ENCODE data around the gene KLHL40. TPM values are rescaled to one million over a fixed set of nuclear protein-coding genes. Genes with fewer than 3 reads are reported as not detected.

Gene KLHL40
- total RNA-seq, 1 donor from 2014 or later = not detected

DNA sequence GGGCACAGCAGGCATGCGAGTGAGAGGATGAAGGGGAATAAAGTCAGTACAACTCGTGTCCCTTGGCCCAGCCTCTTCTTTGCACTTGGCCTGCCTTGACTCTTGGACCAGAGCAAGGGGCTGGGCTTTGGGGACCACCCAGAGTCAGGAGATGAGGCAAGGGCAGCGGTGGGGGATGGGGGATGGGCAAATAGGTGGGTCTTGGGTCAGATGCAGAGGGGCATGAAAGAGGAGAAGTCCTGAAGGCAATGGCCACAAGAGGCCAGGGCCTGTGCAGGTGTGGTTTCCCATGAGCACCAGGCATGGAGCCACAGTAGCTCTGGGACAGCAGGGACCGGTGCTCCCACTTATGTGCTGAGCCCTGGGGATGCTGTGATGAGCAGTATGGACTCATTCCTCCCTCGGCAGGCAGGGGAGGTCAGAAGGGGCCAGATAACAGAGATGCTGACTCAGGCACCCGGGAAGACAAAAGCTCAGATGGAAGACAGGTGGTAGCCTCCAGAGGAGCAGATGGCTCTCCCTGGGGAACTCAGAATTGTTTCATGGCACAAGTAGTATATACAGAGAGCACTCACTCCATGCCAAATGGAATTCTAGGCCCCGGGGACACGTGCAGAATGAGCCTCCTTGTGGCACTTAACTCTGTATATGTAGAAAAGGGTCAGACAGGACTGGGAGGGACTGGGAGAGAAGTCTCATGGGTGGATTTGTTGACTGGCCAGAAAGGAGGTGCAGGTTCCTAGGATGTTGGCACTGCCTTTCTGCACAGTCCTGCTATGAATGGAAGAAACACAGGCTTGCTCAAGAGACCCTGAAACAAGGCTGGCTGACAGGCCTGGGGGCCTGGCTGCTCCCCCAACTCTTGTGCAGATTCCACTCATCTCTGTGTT lies 17.6 kb upstream of the KLHL40 start:
- no peak for DNase-seq (ENCODE audit: extremely low read depth, low read depth, low spot score)

DNA sequence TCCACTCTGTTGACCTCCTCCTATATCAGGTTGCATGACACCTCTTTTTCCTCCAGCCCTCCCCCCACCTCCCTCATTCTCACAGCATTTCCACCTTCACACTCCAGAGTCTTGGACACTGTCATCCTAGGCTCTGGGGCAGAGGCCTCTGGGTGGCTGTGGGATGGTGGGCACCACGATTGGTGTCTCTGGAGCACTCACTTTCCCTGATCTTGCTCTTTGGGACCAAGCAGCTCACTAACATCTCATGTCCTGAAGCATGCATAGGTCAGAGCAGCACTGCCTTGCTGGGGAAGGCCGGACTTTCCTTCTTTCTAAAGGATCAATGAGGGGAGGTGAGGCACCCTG lies 16.9 kb upstream of the KLHL40 start:
- no peak for DNase-seq (ENCODE audit: extremely low read depth, low read depth, low spot score)

DNA sequence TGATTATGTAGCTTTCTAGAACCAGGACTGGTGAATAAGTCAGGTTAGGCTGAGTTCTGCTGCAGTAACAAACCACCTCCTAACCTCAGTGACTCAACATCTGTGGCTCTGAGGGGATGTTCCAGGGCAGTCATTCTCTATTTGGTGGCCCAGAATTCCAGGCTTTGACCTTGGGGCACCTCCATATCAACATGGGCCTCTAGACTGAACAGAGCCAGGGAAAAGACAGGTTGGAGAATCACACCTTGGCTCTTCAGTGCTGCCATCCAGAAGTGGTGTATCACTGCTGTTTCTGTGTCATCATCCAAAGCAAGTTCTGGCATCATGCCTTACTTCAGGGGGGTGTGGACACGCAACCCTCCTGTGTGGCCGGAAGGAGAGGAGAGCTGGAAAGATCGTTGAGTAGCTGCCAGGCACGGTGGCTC lies 16.5 kb upstream of the KLHL40 start:
- no peak for DNase-seq (ENCODE audit: extremely low read depth, low read depth, low spot score)

DNA sequence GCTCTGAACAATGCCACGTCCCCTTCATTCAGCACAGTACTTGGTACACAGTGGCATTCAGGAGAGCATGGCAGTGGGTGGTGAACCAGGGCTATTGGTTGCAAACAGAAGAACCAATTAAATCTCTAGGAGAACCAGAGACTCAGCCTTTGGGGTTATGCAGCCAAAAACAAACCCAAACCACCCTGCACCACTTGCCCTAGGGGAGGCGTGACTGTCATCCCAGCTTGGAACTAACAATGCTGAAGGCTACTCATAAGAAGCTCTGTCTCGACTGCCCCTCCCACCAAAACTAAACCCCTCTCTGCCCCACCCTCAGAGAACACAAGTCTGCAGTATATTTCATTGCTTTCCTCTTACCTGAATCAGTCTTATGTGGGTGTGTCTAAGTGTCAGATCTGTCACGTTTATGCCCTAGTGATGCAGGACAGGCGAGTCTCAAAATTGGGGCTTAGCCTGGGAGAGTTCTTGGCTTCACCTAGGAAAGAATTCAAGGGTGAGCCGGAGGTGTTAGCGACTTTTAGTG lies 15.2 kb upstream of the KLHL40 start:
- DNase-seq (ENCODE audit: extremely low read depth, low read depth, low spot score) = no peak

DNA sequence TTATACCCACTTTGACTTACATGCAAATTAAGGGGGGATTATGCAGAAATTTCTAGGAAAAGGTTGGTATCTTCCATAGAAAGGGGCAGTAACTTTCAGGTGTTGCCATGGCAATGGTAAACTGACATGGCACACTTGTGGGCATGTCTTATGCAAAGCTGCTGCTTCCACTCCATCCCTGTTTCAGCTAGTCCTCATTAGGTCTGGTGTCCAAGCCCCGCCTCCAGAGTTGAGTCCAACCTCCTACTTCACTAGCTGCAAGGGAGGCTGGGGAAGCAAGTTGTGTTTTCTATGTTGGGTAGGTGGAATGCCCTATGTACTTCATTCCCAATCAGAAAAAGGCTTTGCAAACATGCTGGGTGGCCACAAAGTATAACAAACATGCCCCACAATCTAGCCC lies 14.7 kb upstream of the KLHL40 start:
- DNase-seq (ENCODE audit: extremely low read depth, low read depth, low spot score) = no peak

DNA sequence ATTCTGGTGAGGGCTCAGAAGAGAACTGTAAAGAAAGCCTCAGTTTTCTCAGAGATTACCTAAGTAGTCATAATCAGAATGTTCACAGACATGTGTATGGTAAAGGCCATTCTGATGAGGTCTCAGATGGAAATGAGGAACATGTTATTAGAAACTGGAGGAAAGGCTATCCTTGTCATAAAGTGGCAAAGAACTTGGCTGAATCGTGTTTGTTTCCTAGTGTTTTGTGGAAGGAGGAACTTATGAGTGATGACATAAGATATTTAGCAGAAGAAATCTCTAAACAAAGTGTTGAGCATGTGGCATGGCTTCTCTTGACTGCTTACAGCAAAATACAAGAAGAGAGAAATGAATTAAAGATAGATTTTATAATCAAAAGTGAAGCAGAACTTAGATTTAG lies 12.8 kb upstream of the KLHL40 start:
- DNase-seq (ENCODE audit: extremely low read depth, low read depth, low spot score) = no peak

DNA sequence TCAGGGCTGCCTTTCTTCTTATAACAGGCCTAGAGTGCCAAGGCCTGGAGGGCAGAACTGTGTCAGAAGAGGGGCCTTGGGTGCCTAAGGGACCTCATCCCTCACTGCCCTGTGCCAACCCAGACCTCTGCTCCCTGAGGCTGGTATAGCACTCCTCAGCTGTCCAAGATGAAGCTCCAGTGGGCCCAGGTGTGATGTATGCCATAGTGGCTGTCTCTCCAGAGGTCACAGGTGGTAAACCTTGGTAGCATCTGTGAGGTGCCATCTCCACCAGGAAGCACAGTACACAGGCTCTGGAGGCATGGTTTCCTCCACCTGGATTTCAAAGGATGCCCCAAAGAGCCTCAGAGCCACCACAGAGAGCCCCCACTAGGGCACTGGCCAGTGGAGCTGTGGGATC lies 12.3 kb upstream of the KLHL40 start:
- DNase-seq (ENCODE audit: extremely low read depth, low read depth, low spot score) = no peak

DNA sequence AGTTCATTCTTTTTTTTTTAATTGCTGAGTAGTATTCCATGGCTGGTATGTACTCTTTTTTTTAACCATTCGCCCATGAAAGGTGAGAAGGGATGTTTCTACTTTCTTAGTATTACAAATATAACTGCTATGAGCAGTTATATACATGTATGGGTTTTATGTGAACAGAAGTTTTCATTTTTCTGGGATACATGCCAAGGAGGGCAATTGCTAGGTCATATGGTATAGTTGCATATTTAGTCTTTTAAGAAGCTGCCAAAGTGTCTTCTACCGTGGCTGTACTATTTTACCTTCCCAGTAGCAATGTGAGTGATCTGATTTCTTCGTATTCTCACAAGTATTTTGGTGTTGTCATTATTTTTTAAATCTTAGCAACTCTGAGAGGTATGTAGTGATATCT lies 11.2 kb upstream of the KLHL40 start:
- DNase-seq (ENCODE audit: extremely low read depth, low read depth, low spot score) = no peak

DNA sequence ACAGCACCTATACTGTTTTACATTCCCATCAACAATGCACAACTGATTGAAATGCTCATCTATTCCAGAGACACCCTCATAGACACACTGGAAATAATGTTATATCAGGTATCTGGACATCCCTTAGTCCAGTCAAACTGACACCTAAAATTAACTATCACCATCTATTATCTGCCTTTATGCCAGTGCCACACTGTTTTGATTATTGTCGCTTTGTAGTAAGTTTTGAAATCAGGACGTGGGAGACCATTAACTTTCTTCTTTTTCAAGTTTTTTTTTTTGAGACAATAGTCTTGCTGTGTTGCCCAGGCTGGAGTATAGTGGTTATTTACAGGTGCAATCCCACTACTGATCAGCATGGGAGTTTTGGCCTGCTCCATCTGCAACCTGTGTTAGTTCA lies 9.4 kb upstream of the KLHL40 start:
- DNase-seq (ENCODE audit: extremely low read depth, low read depth, low spot score) = no peak

DNA sequence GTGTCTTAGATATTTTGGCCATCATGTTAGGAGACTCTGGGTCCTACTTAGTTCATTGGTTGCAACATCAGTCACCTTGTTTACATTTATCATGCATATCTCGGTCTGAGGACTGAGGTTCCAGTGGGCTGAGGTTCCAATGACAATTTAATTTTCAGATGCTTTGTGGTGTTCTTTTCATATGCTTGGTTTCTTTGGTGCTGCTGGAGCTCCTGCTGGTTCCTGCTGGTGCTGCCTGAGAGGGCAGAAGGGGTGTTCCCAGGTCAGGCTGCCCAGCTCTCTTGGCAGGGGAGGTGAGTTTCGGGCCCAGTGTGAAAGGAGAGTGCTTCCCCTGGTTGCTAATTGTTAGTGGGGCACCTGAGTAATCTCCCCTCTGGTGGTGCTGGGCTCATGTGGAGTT lies 6.9 kb upstream of the KLHL40 start:
- no peak for DNase-seq (ENCODE audit: extremely low read depth, low read depth, low spot score)

DNA sequence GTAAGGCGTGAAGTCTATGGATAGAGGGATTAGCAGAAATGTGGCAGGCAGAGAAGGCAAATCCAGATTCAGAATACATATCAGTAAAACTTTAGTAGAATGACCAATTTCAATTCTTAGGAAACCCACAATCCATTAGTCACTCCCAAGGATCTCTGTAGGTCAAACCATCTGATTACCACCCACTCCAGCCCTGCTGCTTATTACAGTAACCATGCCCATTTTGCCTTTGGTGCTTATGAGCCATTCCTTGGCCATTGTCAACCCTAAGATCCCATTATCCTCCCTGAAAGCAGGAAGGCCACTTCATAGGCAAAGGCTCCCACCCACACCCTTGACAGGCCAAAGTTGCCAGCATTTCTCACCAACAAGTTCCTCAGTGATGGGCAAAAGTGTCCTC lies 5.1 kb upstream of the KLHL40 start:
- DNase-seq (ENCODE audit: extremely low read depth, low read depth, low spot score) = no peak

DNA sequence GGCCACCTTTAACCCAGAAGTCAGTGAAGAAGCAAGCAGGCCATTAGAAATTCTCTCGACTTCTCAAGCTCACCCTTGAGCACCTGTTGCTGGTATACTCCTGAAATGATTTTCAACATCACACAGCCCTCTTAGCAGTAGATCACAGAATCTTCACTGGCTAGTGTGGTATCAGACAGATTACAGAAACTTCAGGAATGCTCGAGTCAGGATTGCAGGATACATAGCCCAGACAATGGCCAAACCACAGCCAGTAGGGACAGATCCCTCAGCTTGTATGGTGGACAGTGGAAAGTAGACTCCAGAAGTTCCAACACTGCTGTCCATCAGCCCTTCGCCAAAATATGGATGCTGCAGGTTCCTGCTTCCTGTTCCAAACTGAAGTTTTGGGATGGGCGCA lies 4.5 kb upstream of the KLHL40 start:
- DNase-seq (ENCODE audit: extremely low read depth, low read depth, low spot score) = no peak

DNA sequence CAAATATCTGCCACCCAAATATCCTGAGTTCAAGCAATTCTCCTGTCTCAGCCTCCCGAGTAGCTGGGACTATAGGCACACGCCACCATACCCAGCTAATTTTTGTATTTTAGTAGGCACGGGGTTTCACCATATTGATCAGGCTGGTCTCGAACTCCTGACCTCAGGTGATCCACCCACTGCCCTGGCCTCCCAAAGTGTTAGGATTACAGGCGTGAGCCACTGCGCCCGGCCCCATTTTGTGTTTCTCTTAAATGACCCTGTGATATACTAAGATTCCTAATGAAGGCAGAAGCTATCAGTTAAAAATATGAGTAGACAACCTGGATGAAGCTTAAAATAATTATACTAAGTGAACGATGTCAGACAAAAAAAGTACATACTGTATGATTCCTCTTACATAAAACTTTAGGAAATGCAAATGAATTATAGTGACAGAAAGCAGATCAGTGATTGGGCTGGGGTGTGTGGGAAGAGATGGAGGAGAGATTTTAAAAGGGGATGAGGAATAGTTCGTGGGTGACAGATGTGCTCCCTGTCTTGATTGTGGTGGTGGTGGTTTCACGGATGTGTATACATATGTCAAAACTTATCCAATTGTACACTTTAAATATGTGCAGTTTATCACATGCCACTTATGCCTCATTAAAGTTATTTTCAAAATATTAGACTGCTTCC lies 3.8 kb upstream of the KLHL40 start:
- DNase-seq (ENCODE audit: extremely low read depth, low read depth, low spot score) = no peak

DNA sequence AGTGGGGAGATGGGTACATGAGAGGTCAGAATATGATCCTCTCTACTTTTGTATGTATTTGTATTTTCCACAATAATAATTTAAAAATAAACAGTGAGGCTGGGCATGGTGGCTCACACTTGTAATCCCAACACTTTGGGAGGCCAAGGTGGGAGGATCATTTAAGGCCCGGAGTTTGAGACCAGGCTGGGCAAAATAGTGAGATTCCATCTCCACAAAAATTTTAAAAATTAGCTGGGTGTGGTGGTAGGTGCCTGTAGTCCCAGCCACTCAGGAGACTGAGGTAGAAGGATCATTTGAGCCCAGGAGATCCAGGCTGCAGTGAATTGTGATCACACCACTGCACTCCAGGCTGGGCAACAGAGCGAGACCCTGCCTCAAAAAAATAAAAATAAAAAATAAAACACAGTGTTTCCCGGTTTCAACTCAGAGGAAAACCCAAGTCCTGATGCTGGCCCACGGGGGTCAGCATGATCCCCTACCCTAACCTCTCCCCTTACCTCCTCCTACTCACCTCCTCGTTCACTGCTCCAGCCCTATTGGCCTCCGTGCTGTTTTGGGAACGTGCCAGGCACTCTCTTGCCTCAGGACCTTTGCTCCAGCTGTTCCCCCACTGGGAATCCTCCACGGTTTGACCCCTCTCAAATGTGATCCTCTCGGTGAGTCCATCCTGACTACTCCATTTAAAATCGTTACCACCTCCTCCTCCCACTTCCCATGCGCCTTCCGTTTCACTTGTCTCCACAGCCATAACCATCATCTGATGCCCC lies 2.9 kb upstream of the KLHL40 start:
- DNase-seq (ENCODE audit: extremely low read depth, low read depth, low spot score) = no peak

DNA sequence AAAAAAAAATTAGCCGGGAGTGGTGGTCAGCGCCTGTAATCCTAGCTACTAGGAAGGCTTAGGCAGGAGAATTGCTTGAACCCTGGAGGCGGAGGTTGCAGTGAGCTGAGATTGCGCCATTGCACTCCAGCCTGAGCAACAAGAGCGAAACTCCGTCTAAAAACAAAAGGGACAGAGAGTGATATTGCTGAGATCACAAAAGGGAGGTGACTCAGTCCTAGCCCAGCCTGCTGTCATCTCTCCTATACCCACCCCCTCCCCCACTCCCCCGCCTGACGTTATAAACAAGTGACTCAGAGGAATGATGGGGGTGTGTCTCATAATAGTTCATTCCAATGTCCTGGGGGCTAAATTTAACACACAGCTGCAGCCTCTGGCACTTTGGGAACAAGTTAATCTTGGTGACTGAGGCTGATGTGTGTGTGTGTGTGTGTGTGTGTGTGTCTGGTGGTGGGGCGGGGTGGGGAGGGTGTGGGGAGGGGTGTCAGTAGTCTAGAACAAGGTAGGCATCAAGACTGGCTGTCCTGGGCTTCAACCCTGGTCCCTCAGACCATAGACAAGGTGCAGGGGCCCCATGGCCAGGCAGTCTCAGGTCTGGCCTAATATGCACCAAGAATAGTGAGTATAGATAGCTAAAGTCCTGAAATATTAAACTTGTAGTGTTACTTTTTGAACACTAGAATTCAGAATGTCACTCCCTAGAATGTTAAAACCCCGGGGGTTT lies 1.3 kb upstream of the KLHL40 start:
- DNase-seq (ENCODE audit: extremely low read depth, low read depth, low spot score) = peak; percentile 37

DNA sequence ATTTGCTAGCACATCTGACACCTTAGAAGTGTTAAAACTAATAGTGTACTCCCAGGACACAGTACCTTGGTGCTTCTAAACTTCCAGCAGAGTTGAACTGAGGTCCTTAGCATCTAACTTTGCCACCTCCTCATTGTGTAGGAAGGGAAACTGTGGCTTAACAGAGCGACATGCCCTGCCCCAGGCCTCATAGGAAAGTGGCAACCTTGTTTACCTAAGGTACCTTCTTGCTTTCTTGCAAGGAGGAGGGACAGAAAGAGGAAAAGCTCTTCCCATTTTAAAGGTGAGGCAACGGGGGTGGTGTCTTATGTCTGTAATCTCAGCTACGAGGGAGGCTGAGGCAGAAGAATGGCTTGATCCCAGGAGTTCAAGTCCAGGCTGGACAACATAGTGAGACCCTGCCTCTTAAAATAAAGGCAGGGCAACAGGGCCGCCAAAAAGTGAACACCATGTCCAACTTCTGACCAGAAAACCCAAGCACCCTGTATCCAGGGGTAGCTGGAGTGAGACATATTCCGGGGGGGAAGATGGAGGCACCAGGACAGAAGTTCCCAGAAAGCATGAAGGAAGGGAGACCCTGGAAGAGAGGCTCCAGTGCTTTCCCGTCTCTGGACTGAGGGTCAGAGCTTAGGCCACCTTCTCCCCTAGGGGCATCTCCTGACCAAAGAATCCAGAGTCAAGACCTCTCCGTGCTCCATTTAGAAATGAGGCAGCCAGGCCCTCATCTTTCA lies 540 bp upstream of the KLHL40 start:
- no peak for DNase-seq (ENCODE audit: extremely low read depth, low read depth, low spot score)

DNA sequence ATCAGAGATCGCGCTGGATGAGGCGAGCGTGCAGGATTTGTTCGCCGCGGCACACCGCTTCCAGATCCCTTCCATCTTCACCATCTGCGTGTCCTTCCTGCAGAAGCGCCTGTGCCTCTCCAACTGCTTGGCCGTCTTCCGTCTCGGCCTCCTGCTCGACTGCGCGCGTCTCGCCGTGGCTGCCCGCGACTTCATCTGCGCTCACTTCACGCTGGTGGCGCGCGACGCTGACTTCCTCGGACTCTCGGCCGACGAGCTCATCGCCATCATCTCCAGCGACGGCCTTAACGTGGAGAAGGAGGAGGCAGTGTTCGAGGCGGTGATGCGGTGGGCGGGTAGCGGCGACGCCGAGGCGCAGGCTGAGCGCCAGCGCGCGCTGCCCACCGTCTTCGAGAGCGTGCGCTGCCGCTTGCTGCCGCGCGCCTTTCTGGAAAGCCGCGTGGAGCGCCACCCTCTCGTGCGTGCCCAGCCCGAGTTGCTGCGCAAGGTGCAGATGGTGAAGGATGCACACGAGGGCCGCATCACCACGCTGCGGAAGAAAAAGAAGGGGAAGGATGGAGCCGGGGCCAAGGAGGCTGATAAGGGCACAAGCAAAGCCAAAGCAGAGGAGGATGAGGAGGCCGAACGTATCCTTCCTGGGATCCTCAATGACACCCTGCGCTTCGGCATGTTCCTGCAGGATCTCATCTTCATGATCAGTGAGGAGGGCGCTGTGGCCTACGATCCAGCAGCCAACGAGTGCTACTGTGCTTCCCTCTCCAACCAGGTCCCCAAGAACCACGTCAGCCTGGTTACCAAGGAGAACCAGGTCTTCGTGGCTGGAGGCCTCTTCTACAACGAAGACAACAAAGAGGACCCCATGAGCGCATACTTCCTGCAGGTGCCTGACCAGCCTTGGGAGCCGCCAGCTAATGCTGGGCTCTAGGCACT lies 819 bp downstream of the KLHL40 start:
- DNase-seq (ENCODE audit: extremely low read depth, low read depth, low spot score) = no peak

DNA sequence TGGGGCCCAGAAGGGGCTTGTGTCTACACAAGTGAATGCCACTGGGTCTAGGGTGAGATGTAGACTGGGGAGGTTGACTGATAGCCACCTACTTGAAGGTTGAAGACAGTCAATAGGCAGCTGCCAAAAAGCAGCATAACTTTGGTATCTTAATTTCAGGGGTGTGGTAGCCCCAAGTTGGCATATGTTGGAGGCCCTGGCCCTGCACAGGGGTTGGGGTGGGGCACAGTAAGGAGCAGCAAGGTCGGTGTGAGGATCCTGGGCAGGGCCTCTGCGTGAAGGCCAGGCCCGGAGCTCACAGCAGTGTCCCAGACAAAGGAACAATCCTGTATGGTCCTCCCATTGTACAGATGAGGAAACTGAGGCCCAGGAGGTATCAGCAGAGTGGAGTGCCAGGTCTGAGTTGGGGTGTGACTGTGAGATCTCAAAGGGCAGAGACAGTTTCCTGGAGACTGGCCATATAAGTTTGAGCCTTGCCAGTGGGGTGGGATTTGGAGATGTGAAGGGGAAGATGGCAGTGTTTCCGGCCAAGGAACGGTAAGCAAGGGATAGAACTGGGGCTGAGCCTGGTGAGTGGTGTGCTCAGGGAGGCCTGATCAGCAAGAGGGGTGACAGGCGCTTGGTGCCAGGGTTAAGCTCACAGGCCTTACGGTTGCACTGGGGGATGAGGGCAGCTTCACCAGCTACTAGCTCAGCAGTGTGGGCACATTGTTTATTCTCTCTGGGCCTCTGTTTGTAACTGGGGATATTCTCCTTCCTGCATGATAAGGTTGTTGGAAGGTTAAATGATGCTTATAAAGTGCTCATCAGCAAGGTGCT lies 1.7 kb downstream of the KLHL40 start:
- DNase-seq (ENCODE audit: extremely low read depth, low read depth, low spot score) = no peak

All from glomerular endothelial cell (primary cell).